GM12878 (cell line): ENCODE measurements around the gene ENO2. TPM values are rescaled to one million over a fixed set of nuclear protein-coding genes. Genes with fewer than 3 reads are reported as not detected.
A peak's percentile ranks its signal among the peaks of the same experiment; 100 is the strongest.

Source experiments
- ATAC-seq: fragments of 200-7000 bp; cut with Tn5 transposase; 3 replicates; pipeline ENCODE4 v1.9.1; 2020; ENCODE audit warnings: mild to moderate bottlenecking, moderate library complexity
- BruUV-seq: library from RNA; stranded (reverse); fragments of 400-500 nt; replicated peaks from 2 replicates; lab custom pipeline; 2021; lab: Mats Ljungman, UMichigan
- CTCF ChIA-PET: fragments of 300-600 bp; sonication (Branson Sonifier 250); formaldehyde crosslinking; extraction: SDS; loops from one replicate; lab custom pipeline; 2021; ENCODE audit warnings: inconsistent platforms; lab: Yijun Ruan, JAX
- POLR2A ChIA-PET: fragments of 350-600 bp; formaldehyde crosslinking; extraction: SDS; loops from one replicate; lab custom pipeline; 2021; ENCODE audit warnings: inconsistent platforms; lab: Charles Lee
- RAD21 ChIA-PET: fragments of 300-600 bp; sonication (Branson Sonifier 250); formaldehyde crosslinking; loops from one replicate; lab custom pipeline; 2023; ENCODE audit warnings: antibody characterized with exemption; ENCODE audit not compliant: unreplicated experiment; lab: Charles Lee
- SMC1A ChIA-PET: fragments of 300-600 bp; sonication (Branson Sonifier 250); formaldehyde crosslinking; loops from one replicate; lab custom pipeline; 2023; ENCODE audit not compliant: unreplicated experiment, uncharacterized antibody; lab: Charles Lee
- DNase-seq: peaks from one replicate; pipeline ENCODE4 v3.0.0-alpha.2; 2011; ENCODE audit warnings: low read depth, low spot score
- FAIRE-seq: peaks from 3 replicates; lab custom pipeline; 2011; peaks lifted over from hg19 to GRCh38; lab: Jason Lieb, UNC
- H2AFZ ChIP-seq: 2 replicates; pipeline ENCODE4 v1.6.0; 2011; ENCODE audit warnings: low read depth, low read length, control low read depth; ENCODE audit not compliant: control insufficient read depth
- H3K27ac ChIP-seq: 2 replicates; pipeline ENCODE4 v1.5.1; 2011; ENCODE audit warnings: control low read depth; ENCODE audit not compliant: control insufficient read depth, insufficient read depth
- H3K27me3 ChIP-seq, 2 experiments: replicated peaks in 1 of 2; 2 replicates each; pipeline versions ENCODE4 v1.6.0 to v1.6.1; 2011; ENCODE audit warnings: low read length in 1 of 2; ENCODE audit not compliant: control insufficient read depth in 2 of 2, insufficient read depth in 2 of 2
- H3K36me3 ChIP-seq, 2 experiments: 2 replicates each; pipeline ENCODE4 v1.5.1; 2011; ENCODE audit warnings: low read length in 1 of 2; ENCODE audit not compliant: control insufficient read depth in 2 of 2, insufficient read depth in 2 of 2
- H3K4me1 ChIP-seq: 2 replicates; pipeline ENCODE4 v1.6.1; 2011; ENCODE audit warnings: mild to moderate bottlenecking, low read length, moderate library complexity, mixed read lengths; ENCODE audit not compliant: control insufficient read depth, insufficient read depth
- H3K4me2 ChIP-seq: 2 replicates; pipeline ENCODE4 v1.6.0; 2011; ENCODE audit warnings: control low read depth; ENCODE audit not compliant: control insufficient read depth, insufficient read depth
- H3K4me3 ChIP-seq: fragments of 200-600 bp; sonication (generic); 2 replicates; pipeline ENCODE4 v1.5.1; 2016
- H3K79me2 ChIP-seq: 2 replicates; pipeline ENCODE4 v1.6.0; 2011; ENCODE audit warnings: low read length; ENCODE audit not compliant: control insufficient read depth, insufficient read depth
- H3K9ac ChIP-seq: 2 replicates; pipeline ENCODE4 v1.8.0; 2011; ENCODE audit warnings: low read length, control low read depth, mixed read lengths; ENCODE audit not compliant: control insufficient read depth, insufficient read depth
- H3K9me3 ChIP-seq: replicated peaks from 3 replicates; pipeline ENCODE4 v1.5.1; 2011; ENCODE audit warnings: mild to moderate bottlenecking, low read length; ENCODE audit not compliant: control insufficient read depth, insufficient read depth
- H4K20me1 ChIP-seq: 2 replicates; pipeline ENCODE4 v1.6.0; 2011; ENCODE audit not compliant: control insufficient read depth, insufficient read depth
- BACH1 ChIP-seq: fragments of 450-650 bp; IDR thresholded peaks from 2 replicates; pipeline ENCODE4 v1.6.1; 2017; ENCODE audit warnings: mild to moderate bottlenecking, borderline replicate concordance
- BCL11A ChIP-seq: IDR thresholded peaks from 2 replicates; pipeline ENCODE4 v1.6.1; 2011; ENCODE audit warnings: low read depth, low read length
- HDAC2 ChIP-seq: fragments of 200-600 bp; sonication (generic); IDR thresholded peaks from 2 replicates; pipeline ENCODE4 v1.6.1; 2017
- MTA2 ChIP-seq: fragments of 450-650 bp; IDR thresholded peaks from 2 replicates; pipeline ENCODE4 v1.6.1; 2016; ENCODE audit warnings: low read depth, mild to moderate bottlenecking, moderate library complexity
- MYB ChIP-seq: fragments of 150-350 bp; IDR thresholded peaks from 2 replicates; pipeline ENCODE4 v1.6.1; 2014; ENCODE audit warnings: mild to moderate bottlenecking, low read depth, low read length, borderline replicate concordance
- NFIC ChIP-seq: IDR thresholded peaks from 2 replicates; pipeline ENCODE4 v1.6.1; 2012; ENCODE audit warnings: low read depth, mild to moderate bottlenecking, inconsistent platforms, low read length, moderate library complexity
- POLR2AphosphoS2 ChIP-seq: IDR thresholded peaks from 2 replicates; pipeline ENCODE4 v1.6.1; 2011; ENCODE audit warnings: low read depth, mild to moderate bottlenecking, low read length, improper control_type of control experiment, moderate library complexity
- POLR2AphosphoS5 ChIP-seq: IDR thresholded peaks from 2 replicates; pipeline ENCODE4 v1.6.1; 2011; ENCODE audit warnings: mild to moderate bottlenecking, low read length, inconsistent platforms
- RAD21 ChIP-seq: IDR thresholded peaks from 2 replicates; pipeline ENCODE4 v1.6.1; 2011; ENCODE audit warnings: mild to moderate bottlenecking, low read depth, low read length, moderate library complexity; ENCODE audit not compliant: insufficient read depth
- RB1 ChIP-seq: fragments of 450-650 bp; formaldehyde crosslinking; IDR thresholded peaks from 2 replicates; pipeline ENCODE4 v1.6.1; 2017; ENCODE audit warnings: mild to moderate bottlenecking, borderline replicate concordance
- SMARCA5 ChIP-seq: fragments of 450-650 bp; IDR thresholded peaks from 2 replicates; pipeline ENCODE4 v1.6.1; 2017; ENCODE audit warnings: mild to moderate bottlenecking
- TCF12 ChIP-seq: IDR thresholded peaks from 2 replicates; pipeline ENCODE4 v1.6.1; 2011; ENCODE audit warnings: low read depth, mild to moderate bottlenecking, low read length
- TCF3 ChIP-seq: IDR thresholded peaks from 2 replicates; pipeline ENCODE4 v1.6.1; 2012; ENCODE audit warnings: low read depth, mild to moderate bottlenecking, low read length, borderline replicate concordance; ENCODE audit not compliant: insufficient read depth
- ZBED1 ChIP-seq: IDR thresholded peaks from 2 replicates; pipeline ENCODE4 v1.6.1; 2016; ENCODE audit warnings: borderline replicate concordance
- WGBS: methylation state at CpG from one replicate; pipeline ENCODE4 v1.1.6; 2016; ENCODE audit warnings: low lambda C conversion rate; ENCODE audit not compliant: insufficient replicate concordance, insufficient coverage; ENCODE audit errors: missing lambda C conversion rate; 5-methylcytosine and 5-hydroxymethylcytosine counted together
- in situ Hi-C: fragments of 300-500 bp; cut with MboI; formaldehyde crosslinking; loops from 9 replicates; pipeline ENCODE4 v1.14.3; 2018; ENCODE audit warnings: mixed read lengths
- intact Hi-C: fragments of 100-400 bp; cut with micrococcal nuclease; formaldehyde crosslinking; loops from one replicate; pipeline ENCODE4 v1.14.2; 2022; ENCODE audit not compliant: unreplicated experiment
- polyA plus RNA-seq, 11 experiments: library from polyadenylated mRNA; depleted of rRNA in 4 of 11; unstranded in 6 of 11; stranded (reverse) in 5 of 11; fragments of >200 nt; fragmentation: Nextera tagmentation in 4 of 11; fragmentation: Illumina TruSeq in 1 of 11; extraction: Ambion mirVana in 4 of 11; extraction: Trizol in 1 of 11; gene quantifications; 1 replicate in 1 of 11; 2 replicates in 10 of 11; pipeline versions ENCODE4 v1.2.1 to v1.2.3, GENCODE V29; 2011 to 2016; ENCODE audit warnings: inconsistent platforms in 2 of 11, missing spikeins in 2 of 11, low read depth in 1 of 11
- total RNA-seq, 4 experiments: library from RNA; depleted of rRNA in 3 of 4; stranded (reverse); fragments of >200 nt in 3 of 4; fragmentation: Illumina TruSeq in 1 of 4; extraction: Trizol in 1 of 4; gene quantifications; 2 replicates each; pipeline versions ENCODE4 v1.2.1 to v1.2.3, GENCODE V29; 2013 to 2021
- TF ChIP-seq, protein P1 (sequence below), 3 experiments: IDR thresholded peaks in 2 of 3; conservative IDR thresholded peaks in 1 of 3; 2 replicates each; pipeline ENCODE4 v1.5.1; 2011; ENCODE audit warnings: low read depth in 3 of 3, low read length in 3 of 3, mild to moderate bottlenecking in 3 of 3, control low read depth in 2 of 3, moderate library complexity in 2 of 3, inconsistent platforms in 1 of 3, mixed read lengths in 1 of 3; ENCODE audit not compliant: control insufficient read depth in 2 of 3, insufficient read depth in 1 of 3; ENCODE audit errors: extremely low read depth in 1 of 3
- TF ChIP-seq, protein P2 (sequence below): fragments of 450-650 bp; conservative IDR thresholded peaks from 2 replicates; pipeline ENCODE4 v1.6.1; 2017; ENCODE audit warnings: mild to moderate bottlenecking, moderate library complexity
- TF ChIP-seq, protein P3 (sequence below): IDR thresholded peaks from 2 replicates; pipeline ENCODE4 v1.6.1; 2012; ENCODE audit warnings: low read depth, low read length, improper control_type of control experiment

The ENO2 gene
- total and polyA plus RNA-seq, 10 of the 15 experiments (the other 5 are each of a cell fraction or from before 2014, with no cell fraction given), result 24.8 to 196 (median 43.1) TPM

DNA sequence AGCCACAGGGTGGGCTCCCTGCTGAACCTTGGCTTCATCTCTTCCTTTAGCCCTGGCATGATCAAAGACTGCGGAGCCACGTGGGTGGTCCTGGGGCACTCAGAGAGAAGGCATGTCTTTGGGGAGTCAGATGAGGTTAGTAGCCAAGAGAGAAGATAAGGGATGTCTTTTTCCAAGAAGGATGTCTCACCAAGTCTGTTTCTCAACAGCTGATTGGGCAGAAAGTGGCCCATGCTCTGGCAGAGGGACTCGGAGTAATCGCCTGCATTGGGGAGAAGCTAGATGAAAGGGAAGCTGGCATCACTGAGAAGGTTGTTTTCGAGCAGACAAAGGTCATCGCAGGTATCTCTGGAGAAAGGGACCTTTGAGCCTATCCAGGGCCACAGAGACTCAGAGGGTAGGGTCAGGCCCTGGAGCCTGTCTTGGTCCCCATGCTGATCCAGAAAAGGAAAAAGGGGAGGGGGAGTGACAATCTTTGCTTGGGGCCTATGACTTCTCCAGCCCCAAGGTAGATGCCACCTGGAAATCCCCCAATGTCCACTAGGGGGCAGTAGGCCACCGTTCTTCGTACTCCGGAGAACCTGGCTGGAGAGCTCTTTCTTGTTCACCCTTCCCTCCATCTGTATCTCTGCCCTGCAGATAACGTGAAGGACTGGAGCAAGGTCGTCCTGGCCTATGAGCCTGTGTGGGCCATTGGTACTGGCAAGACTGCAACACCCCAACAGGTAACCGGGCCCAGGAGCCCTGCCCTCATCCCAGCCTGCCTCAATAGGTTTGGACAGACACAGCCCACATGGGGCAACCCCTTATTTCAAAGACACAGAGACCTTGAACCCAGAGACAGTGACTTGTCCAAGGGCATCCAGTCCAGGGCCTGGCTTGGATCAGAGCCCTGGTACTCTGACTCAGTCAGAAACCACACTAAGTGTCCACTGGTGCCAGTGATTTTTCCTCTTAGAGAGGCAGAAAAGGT lies 45.0 kb upstream of the ENO2 start:
- FAIRE-seq, result peak; percentile 92
- H3K9ac ChIP-seq, result peak overlapping the region; percentile 90
- H3K36me3 ChIP-seq, result peaks cover 20 to 24% of the 10 kb centered on the region in 2 experiments
- TF ChIP-seq MYB, result no peak
- TF ChIP-seq, protein P1, sequence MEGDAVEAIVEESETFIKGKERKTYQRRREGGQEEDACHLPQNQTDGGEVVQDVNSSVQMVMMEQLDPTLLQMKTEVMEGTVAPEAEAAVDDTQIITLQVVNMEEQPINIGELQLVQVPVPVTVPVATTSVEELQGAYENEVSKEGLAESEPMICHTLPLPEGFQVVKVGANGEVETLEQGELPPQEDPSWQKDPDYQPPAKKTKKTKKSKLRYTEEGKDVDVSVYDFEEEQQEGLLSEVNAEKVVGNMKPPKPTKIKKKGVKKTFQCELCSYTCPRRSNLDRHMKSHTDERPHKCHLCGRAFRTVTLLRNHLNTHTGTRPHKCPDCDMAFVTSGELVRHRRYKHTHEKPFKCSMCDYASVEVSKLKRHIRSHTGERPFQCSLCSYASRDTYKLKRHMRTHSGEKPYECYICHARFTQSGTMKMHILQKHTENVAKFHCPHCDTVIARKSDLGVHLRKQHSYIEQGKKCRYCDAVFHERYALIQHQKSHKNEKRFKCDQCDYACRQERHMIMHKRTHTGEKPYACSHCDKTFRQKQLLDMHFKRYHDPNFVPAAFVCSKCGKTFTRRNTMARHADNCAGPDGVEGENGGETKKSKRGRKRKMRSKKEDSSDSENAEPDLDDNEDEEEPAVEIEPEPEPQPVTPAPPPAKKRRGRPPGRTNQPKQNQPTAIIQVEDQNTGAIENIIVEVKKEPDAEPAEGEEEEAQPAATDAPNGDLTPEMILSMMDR (IDR thresholded peaks at IDR 0.05 in 2 of 3, conservative IDR thresholded peaks at IDR 0.05 in 1 of 3; ENCODE audit: control insufficient read depth in 2 of 3, extremely low read depth in 1 of 3, insufficient read depth in 1 of 3, low read depth in 3 of 3, low read length in 3 of 3), result peak; percentile 83 to 87 (median 87)
- TF ChIP-seq, protein P2, sequence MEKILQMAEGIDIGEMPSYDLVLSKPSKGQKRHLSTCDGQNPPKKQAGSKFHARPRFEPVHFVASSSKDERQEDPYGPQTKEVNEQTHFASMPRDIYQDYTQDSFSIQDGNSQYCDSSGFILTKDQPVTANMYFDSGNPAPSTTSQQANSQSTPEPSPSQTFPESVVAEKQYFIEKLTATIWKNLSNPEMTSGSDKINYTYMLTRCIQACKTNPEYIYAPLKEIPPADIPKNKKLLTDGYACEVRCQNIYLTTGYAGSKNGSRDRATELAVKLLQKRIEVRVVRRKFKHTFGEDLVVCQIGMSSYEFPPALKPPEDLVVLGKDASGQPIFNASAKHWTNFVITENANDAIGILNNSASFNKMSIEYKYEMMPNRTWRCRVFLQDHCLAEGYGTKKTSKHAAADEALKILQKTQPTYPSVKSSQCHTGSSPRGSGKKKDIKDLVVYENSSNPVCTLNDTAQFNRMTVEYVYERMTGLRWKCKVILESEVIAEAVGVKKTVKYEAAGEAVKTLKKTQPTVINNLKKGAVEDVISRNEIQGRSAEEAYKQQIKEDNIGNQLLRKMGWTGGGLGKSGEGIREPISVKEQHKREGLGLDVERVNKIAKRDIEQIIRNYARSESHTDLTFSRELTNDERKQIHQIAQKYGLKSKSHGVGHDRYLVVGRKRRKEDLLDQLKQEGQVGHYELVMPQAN, result no peak
- no peak for TF ChIP-seq MTA2
- TF ChIP-seq BACH1, result 0 out of 2 replicates have a peak, but pooled peaks have one; percentile 36
- 0 out of 2 replicates have a peak, but pooled peaks have one; percentile 37 for TF ChIP-seq TCF12
- TF ChIP-seq SMARCA5, result 0 out of 2 replicates have a peak, but pooled peaks have one; percentile 36
- no peak for TF ChIP-seq RB1
- peak; percentile 75 for TF ChIP-seq RAD21
- no peak for TF ChIP-seq BCL11A
- 0 out of 2 replicates have a peak, but pooled peaks have one; percentile 29 for TF ChIP-seq POLR2AphosphoS2
- peak; percentile 50 for TF ChIP-seq POLR2AphosphoS5
- no peak for TF ChIP-seq ZBED1
- 0 out of 2 replicates have a peak, but pooled peaks have one; percentile 25 for TF ChIP-seq TCF3
- TF ChIP-seq NFIC, result no peak
- no peak for TF ChIP-seq HDAC2
- TF ChIP-seq, protein P3, sequence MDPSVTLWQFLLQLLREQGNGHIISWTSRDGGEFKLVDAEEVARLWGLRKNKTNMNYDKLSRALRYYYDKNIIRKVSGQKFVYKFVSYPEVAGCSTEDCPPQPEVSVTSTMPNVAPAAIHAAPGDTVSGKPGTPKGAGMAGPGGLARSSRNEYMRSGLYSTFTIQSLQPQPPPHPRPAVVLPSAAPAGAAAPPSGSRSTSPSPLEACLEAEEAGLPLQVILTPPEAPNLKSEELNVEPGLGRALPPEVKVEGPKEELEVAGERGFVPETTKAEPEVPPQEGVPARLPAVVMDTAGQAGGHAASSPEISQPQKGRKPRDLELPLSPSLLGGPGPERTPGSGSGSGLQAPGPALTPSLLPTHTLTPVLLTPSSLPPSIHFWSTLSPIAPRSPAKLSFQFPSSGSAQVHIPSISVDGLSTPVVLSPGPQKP, result no peak

More for the DNA sequence above, 45.0 kb upstream of the ENO2 start:
- in situ Hi-C loops (no loop called here), intact Hi-C loops (loop anchor here (1.0 to 2.0 kb wide), 4 partner anchors 22 to 243 kb away; no protein-coding TSS in a partner anchor)
- ChIA-PET POLR2A (interaction anchor here (0.5 to 5.7 kb wide), 11 partner anchors 11 to 243 kb away, joined by 3 to 84 read pairs (median 4); partner anchors contain the start of genes C12orf57, CDCA3, COPS7A and LRRC23), CTCF (interaction anchor here (0.6 to 9.5 kb wide), 37 partner anchors 8 to 243 kb away, joined by 3 to 173 read pairs (median 5); partner anchors contain the start of genes C12orf57, C1RL, CDCA3 and LPCAT3), SMC1A (interaction anchor here (0.9 to 5.3 kb wide), 13 partner anchors 16 to 244 kb away, joined by 3 to 42 read pairs (median 4); partner anchors contain the start of genes C12orf57, C1RL, CDCA3 and USP5), RAD21 (interaction anchor here (0.6 to 5.6 kb wide), 16 partner anchors 17 to 242 kb away, joined by 3 to 42 read pairs (median 4); partner anchors contain the start of genes C12orf57, CDCA3, EMG1 and MLF2)
- ATAC-seq (peak; percentile 13), DNase-seq (peak; percentile 27)
- H3K4me1 ChIP-seq, result peaks cover 35% of the 10 kb centered on the region
- H4K20me1 ChIP-seq, result peaks cover 16% of the 10 kb centered on the region
- 20% methylated on average over 11 of the region's 12 CpGs for WGBS
- H2AFZ ChIP-seq, result no peak overlapping the region
- H3K4me3 ChIP-seq, result peak overlapping the region; percentile 100
- H3K27me3 ChIP-seq, result no peaks in the 10 kb centered on the region
- peak overlapping the region; percentile 97 for H3K4me2 ChIP-seq
- no peaks in the 10 kb centered on the region for H3K9me3 ChIP-seq
- H3K27ac ChIP-seq, result peak overlapping the region; percentile 96
- peaks cover 42% of the 10 kb centered on the region for H3K79me2 ChIP-seq
- no TSS peak for BruUV-seq
